ENCODE measurements around the gene NEUROD2. TPM values are rescaled to one million over a fixed set of nuclear protein-coding genes. Genes with fewer than 3 reads are reported as not detected.

Gene NEUROD2
- total RNA-seq, 1 experiment from 2014 or later: not detected

DNA sequence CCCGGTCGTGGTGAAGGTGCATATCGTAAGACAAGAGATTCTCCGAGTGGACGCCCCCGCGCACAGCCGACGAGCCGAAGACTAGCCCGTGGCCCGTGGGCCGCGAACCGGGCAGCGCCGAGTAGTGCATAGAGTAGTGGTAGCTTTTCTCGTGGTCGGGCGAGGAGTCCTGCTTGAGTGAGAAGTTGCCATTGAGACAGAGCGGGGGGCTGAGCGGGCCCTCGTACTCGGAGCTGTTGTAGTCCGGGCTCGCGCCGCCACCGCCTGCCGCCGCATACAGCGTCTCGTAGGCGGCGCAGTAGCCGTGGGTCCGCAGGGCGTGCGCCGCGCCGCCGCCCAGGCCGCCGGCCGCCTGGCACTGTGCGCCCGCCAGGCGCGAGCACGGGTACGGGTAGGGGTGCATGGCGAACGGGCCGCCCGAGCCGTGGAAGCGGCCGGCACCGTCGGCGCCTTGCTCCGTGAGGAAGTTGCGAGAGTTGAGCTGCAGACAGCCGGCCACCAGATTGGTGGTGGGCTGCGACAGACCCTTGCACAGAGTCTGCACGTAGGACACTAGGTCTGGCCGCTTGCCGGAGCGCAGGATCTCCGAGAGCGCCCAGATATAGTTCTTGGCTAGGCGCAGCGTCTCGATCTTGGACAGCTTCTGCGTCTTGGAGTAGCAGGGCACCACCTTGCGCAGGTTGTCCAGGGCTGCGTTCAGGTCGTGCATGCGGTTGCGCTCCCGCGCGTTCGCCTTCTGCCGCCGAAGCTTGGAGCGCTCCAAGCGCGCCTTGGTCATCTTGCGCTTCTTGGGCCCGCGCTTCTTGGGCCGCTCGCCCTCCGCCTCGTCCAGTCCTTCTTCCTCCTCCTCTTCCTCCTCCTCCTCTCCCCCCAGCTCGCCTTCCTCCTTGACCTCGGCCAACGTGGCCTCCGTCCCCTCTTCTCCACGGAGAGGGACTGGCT is 2.0 kb downstream of the NEUROD2 start:
- Histone ChIP-seq H3K4me1 (peaks cover 14% of the 10 kb centered on the region; the same call in 1 of the 2 replicates), H3K27me3 (replicated peaks; ENCODE audit: control insufficient read depth, insufficient read depth, low read length) (peaks cover 5% of the 10 kb centered on the region), H3K4me3 (ENCODE audit: low read depth, low read length) (no peak overlapping the region), H3K36me3 (ENCODE audit: control insufficient read depth, insufficient read depth, low read length) (no peaks in the 10 kb centered on the region), H3K9me3 (no peaks in the 10 kb centered on the region)
- Mint-ChIP-seq H3K36me3 (ENCODE audit: insufficient read depth, unreplicated experiment) (no peaks in the 10 kb centered on the region), H3K4me3 (ENCODE audit: unreplicated experiment) (peak overlapping the region; percentile 31), H3K4me1 (ENCODE audit: low read depth, unreplicated experiment) (no peaks in the 10 kb centered on the region), H3K9me3 (ENCODE audit: unreplicated experiment) (no peaks in the 10 kb centered on the region), H3K27me3 (ENCODE audit: insufficient read depth, unreplicated experiment) (peaks cover 43% of the 10 kb centered on the region), H3K27ac (ENCODE audit: unreplicated experiment) (no peak overlapping the region)
- CTCF ChIA-PET: interaction anchor here (4.0 kb wide), 1 partner anchor 16 kb away, joined by 14 read pairs; no protein-coding TSS in a partner anchor
- BruUV-seq (replicated peaks): no TSS peak
- TF ChIP-seq, protein P1, sequence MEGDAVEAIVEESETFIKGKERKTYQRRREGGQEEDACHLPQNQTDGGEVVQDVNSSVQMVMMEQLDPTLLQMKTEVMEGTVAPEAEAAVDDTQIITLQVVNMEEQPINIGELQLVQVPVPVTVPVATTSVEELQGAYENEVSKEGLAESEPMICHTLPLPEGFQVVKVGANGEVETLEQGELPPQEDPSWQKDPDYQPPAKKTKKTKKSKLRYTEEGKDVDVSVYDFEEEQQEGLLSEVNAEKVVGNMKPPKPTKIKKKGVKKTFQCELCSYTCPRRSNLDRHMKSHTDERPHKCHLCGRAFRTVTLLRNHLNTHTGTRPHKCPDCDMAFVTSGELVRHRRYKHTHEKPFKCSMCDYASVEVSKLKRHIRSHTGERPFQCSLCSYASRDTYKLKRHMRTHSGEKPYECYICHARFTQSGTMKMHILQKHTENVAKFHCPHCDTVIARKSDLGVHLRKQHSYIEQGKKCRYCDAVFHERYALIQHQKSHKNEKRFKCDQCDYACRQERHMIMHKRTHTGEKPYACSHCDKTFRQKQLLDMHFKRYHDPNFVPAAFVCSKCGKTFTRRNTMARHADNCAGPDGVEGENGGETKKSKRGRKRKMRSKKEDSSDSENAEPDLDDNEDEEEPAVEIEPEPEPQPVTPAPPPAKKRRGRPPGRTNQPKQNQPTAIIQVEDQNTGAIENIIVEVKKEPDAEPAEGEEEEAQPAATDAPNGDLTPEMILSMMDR (IDR thresholded peaks at IDR 0.05; ENCODE audit: insufficient read depth in 1 of 2, low read depth in 1 of 2, low read length in 1 of 2, severe bottlenecking in 1 of 2, unreplicated experiment in 1 of 2): no peak
- no peak for DNase-seq
- POLR2A ChIA-PET: no interaction called here
- intact Hi-C loops (cut with micrococcal nuclease; ENCODE audit: unreplicated experiment): no loop called here

DNA sequence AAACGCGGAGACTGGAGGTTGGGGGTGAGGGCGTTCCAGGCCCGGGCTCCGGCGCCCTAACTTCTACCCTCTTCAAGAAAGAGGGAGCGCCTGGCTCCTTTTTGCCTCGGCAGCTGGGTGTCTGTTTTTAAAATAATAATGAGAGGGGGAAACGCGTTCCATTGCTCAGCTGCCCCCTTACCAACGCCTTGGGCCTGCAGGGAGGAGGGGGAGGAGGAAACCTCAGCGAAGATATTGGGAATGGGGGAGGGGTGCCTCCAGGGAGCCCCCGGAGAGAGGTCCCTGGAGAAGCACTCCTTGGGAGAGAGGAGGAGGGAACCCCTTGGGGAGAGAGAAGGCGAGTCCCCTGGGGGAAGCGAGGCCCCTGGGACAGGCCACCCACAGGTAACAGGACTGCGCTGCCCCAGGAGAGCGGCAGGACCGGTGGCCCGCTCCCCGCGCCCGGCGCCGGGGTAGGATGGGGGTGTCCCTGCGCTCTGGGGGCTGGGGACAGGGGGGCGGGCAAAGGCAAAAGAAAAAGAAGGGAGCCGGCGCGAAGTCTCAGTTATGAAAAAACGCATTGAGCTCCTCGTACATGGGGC is 2.7 kb downstream of the NEUROD2 start:
- no peak for DNase-seq
- no peak overlapping the region for H3K4me3 ChIP-seq (ENCODE audit: low read depth, low read length)
- peaks cover 14% of the 10 kb centered on the region; the same call in 1 of the 2 replicates for H3K4me1 ChIP-seq
- Mint-ChIP-seq H3K36me3 (ENCODE audit: insufficient read depth, unreplicated experiment) (no peaks in the 10 kb centered on the region), H3K27ac (ENCODE audit: unreplicated experiment) (no peak overlapping the region), H3K4me3 (ENCODE audit: unreplicated experiment) (peak overlapping the region; percentile 29), H3K4me1 (ENCODE audit: low read depth, unreplicated experiment) (no peaks in the 10 kb centered on the region), H3K9me3 (ENCODE audit: unreplicated experiment) (no peaks in the 10 kb centered on the region), H3K27me3 (ENCODE audit: insufficient read depth, unreplicated experiment) (peaks cover 48% of the 10 kb centered on the region)
- CTCF ChIA-PET: interaction anchor here (0.5 to 4.0 kb wide), 2 partner anchors 17 to 398 kb away, joined by 3 to 14 read pairs; no protein-coding TSS in a partner anchor
- BruUV-seq (replicated peaks): no TSS peak
- intact Hi-C loops (cut with micrococcal nuclease; ENCODE audit: unreplicated experiment): no loop called here
- H3K27me3 ChIP-seq (replicated peaks; ENCODE audit: control insufficient read depth, insufficient read depth, low read length): peaks cover 8% of the 10 kb centered on the region
- H3K9me3 ChIP-seq: no peaks in the 10 kb centered on the region
- TF ChIP-seq, protein P1 (IDR thresholded peaks at IDR 0.05; ENCODE audit: insufficient read depth in 1 of 2, low read depth in 1 of 2, low read length in 1 of 2, severe bottlenecking in 1 of 2, unreplicated experiment in 1 of 2): no peak
- H3K36me3 ChIP-seq (ENCODE audit: control insufficient read depth, insufficient read depth, low read length): no peaks in the 10 kb centered on the region
- POLR2A ChIA-PET: no interaction called here

DNA sequence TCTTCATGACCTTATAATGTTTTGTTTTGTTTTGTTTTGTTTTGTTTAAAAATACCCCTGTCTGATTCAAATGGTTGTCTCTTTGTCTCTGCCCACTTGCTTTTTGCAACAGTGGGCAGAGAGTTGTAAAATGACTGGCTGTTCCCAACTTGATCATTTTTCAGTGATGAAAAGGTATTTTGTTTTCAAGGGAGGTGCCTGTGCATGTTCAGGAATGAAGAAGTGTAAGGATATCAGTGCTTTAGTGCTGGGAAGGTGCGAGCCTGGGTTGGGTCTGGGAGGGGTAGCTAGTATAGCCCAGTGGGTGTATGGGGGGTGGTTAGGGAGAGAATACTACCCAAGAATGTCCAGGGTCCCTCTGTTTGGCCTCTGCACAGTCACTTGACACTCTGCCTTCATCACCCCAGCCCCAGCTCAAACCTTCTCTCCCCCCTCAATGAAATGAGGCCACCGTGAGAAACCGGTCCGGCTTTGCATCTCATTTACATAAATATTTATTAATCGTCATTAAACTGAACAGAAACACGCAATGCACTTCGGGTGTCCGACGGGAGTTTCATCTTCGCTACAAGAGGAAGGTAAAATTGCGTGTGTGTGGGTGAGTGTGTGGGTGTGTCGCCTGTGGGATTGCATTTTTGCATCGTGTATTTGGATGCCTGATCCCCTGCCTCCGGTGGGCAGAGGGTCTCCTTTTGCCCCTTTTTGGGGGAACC is 4.3 kb downstream of the NEUROD2 start:
- Mint-ChIP-seq H3K27ac (ENCODE audit: unreplicated experiment) (no peak overlapping the region), H3K36me3 (ENCODE audit: insufficient read depth, unreplicated experiment) (no peaks in the 10 kb centered on the region), H3K4me3 (ENCODE audit: unreplicated experiment) (no peak overlapping the region), H3K9me3 (ENCODE audit: unreplicated experiment) (no peaks in the 10 kb centered on the region), H3K27me3 (ENCODE audit: insufficient read depth, unreplicated experiment) (peaks cover 57% of the 10 kb centered on the region), H3K4me1 (ENCODE audit: low read depth, unreplicated experiment) (no peaks in the 10 kb centered on the region)
- no peaks in the 10 kb centered on the region for H3K36me3 ChIP-seq (ENCODE audit: control insufficient read depth, insufficient read depth, low read length)
- intact Hi-C loops (cut with micrococcal nuclease; ENCODE audit: unreplicated experiment): no loop called here
- ChIA-PET CTCF (interaction anchor here (4.0 kb wide), 1 partner anchor 18 kb away, joined by 14 read pairs; no protein-coding TSS in a partner anchor), POLR2A (interaction anchor here (0.6 kb wide), 1 partner anchor 22 kb away, joined by 3 read pairs; no protein-coding TSS in a partner anchor)
- DNase-seq: no peak
- no peaks in the 10 kb centered on the region for H3K9me3 ChIP-seq
- peaks cover 10% of the 10 kb centered on the region for H3K27me3 ChIP-seq (replicated peaks; ENCODE audit: control insufficient read depth, insufficient read depth, low read length)
- no peak overlapping the region for H3K4me3 ChIP-seq (ENCODE audit: low read depth, low read length)
- TF ChIP-seq, protein P1 (IDR thresholded peaks at IDR 0.05; ENCODE audit: insufficient read depth in 1 of 2, low read depth in 1 of 2, low read length in 1 of 2, severe bottlenecking in 1 of 2, unreplicated experiment in 1 of 2): no peak
- BruUV-seq (replicated peaks): no TSS peak
- peaks cover 12% of the 10 kb centered on the region; the same call in 1 of the 2 replicates for H3K4me1 ChIP-seq
